ENCODE results near the gene AUTS2. TPM values are rescaled to one million over a fixed set of nuclear protein-coding genes. Genes with fewer than 3 reads are reported as not detected.

The AUTS2 gene
- total and polyA plus RNA-seq, 9 of the 15 experiments (the other 6 are each of a cell fraction or from before 2014, with no cell fraction given), result 0.58 TPM; not detected in 8

GRCh38 chr7:69596056-69596455 lies 2.2 kb upstream of the AUTS2 start (continued):
- TF ChIP-seq E2F3 (CRISPR knock-in tag; IDR thresholded peaks at IDR 0.05) (no peak), PREB (CRISPR knock-in tag; IDR thresholded peaks at IDR 0.05) (no peak)

- peaks cover 0 to 27% of the 10 kb centered on the region in 2 experiments; a peak in 2 of 5 replicates for H3K4me1 ChIP-seq (replicated peaks in 1 of 2; ENCODE audit: control insufficient read depth in 2 of 2, insufficient read depth in 2 of 2, low read length in 2 of 2)
- ChIA-PET CTCF (ENCODE audit: low intra/inter-chr PET ratio) (no interaction called here), POLR2A (interaction anchor here (0.9 kb wide), 1 partner anchor 23 kb away, joined by 3 read pairs; no protein-coding TSS in a partner anchor)
- intact Hi-C loops (cut with micrococcal nuclease), result no loop called here
- no peak overlapping the region for H3K27ac ChIP-seq (ENCODE audit: extremely low read depth, low read depth, low read length)
- 31% methylated on average over 16 of the region's 16 CpGs for WGBS (ENCODE audit: insufficient coverage, low coverage, missing lambda C conversion rate)
- no peak overlapping the region for H2AFZ ChIP-seq (ENCODE audit: low read depth, low read length)
- peaks cover 17 to 22% of the 10 kb centered on the region in 2 experiments; a peak in 3 of 5 replicates for H3K27me3 ChIP-seq (ENCODE audit: control insufficient read depth in 2 of 2, insufficient read depth in 2 of 2, low read length in 2 of 2)
- no peak for ATAC-seq
- no peak overlapping the region for H3K4me2 ChIP-seq (ENCODE audit: insufficient read depth, low read length)
- no TSS peak for BruUV-seq (replicated peaks)
- no peak overlapping the region for H3K4me3 ChIP-seq
- H3K9ac ChIP-seq (ENCODE audit: insufficient read depth in 1 of 2, low read depth in 2 of 2, low read length in 2 of 2), result no peak overlapping the region
- no peaks in the 10 kb centered on the region for H3K9me1 ChIP-seq (ENCODE audit: control insufficient read depth, insufficient read depth, low read length)
- H3K79me2 ChIP-seq (ENCODE audit: control insufficient read depth, insufficient read depth, low read length), result no peaks in the 10 kb centered on the region
- FAIRE-seq, result no peak
- no peak for DNase-seq (ENCODE audit: extremely low read depth in 1 of 4, low spot score in 3 of 4)
- in situ Hi-C loops (cut with MboI), result no loop called here
- no peaks in the 10 kb centered on the region for H4K20me1 ChIP-seq (replicated peaks; ENCODE audit: control insufficient read depth, insufficient read depth, low read length)
- TF ChIP-seq ZNF140 (CRISPR knock-in tag; IDR thresholded peaks at IDR 0.05) (no peak), ZNF197 (CRISPR knock-in tag; IDR thresholded peaks at IDR 0.05; ENCODE audit: low read depth) (no peak), SMAD3 (CRISPR knock-in tag; conservative IDR thresholded peaks at IDR 0.05) (no peak), HCFC1 (IDR thresholded peaks at IDR 0.05; ENCODE audit: low read depth, low read length) (no peak), MEIS2 (IDR thresholded peaks at IDR 0.05; ENCODE audit: partially characterized antibody) (peak; percentile 34), GABPB1 (CRISPR knock-in tag; IDR thresholded peaks at IDR 0.05) (no peak)
- no peaks in the 10 kb centered on the region for H3K36me3 ChIP-seq (ENCODE audit: control insufficient read depth, insufficient read depth, low read length)
- H3K9me3 ChIP-seq (replicated peaks; ENCODE audit: control insufficient read depth, insufficient read depth, low read depth, low read length), result no peaks in the 10 kb centered on the region
These were observed 1.5 kb upstream of the AUTS2 start for GRCh38 chr7:69596723-69597277.
